Kasumi-1 (cell line): Measurements from ENCODE around the gene TCTN1.
"Not testable (repeated sequence)": the region's sequence is repeated elsewhere in the genome, so short reads cannot be mapped to it uniquely, and the experiment has no call there.

Experiments
- DNase-seq, 2 experiments: peaks; one replicate each; lab custom pipeline; 2025; lab: John Stamatoyannopoulos, UW

Gene TCTN1

DNA sequence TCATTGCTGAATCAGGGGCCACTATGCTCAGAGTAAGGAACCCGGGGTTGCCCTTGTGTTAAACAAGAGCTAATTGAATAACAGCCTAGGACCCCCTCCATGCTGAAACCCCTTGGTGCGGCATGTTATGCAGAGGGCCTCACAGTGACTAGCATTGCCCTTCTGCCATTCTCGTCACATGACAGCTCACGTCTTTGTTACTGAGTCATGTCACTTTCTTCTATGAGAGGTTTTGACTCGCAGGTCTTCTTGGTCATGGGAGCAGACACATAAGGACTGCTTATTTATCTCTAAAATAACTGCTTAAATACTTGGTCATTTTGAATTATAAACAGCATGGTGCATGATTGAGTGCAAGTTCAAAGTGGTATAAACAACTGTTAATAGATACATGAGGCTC is 24.9 kb downstream of the TCTN1 start:
- no peak for DNase-seq

DNA sequence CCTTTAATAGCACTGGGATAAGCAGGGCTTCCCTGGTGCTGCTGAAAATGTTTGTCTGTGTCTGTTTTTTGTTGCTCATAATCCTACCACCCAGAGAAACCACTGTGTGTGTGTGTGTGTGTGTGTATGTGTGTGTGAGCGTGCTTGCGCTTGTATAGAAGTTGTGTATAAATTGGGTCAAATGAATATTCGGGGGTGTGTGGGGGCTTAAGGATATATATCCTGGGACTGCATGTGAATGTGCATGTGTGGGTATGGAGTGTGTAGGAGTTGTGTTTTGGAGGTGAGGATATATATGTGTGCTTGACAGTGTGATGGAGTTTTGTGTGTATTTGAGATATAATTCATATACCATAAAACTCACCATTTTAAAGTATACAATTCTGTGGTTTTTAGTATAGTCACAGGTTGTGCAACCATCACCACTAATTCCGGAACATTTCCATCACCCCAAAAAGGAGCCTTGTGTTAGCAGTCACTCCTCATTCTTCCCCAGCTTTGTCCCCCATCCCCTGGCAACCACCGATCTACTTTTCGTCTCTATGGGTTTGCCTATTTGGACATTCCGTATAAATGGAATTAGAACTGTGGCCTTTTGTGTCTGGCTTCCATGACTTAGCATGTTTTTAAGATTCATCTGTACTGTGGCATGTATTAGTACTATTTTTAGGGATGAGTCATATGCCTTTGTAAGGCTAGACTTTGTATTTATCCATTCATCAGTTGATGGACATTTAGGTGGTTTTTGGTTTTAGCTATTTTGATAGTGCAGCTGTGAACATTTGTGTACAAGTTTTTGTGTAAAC is 25.6 kb downstream of the TCTN1 start:
- DNase-seq, result no peak

DNA sequence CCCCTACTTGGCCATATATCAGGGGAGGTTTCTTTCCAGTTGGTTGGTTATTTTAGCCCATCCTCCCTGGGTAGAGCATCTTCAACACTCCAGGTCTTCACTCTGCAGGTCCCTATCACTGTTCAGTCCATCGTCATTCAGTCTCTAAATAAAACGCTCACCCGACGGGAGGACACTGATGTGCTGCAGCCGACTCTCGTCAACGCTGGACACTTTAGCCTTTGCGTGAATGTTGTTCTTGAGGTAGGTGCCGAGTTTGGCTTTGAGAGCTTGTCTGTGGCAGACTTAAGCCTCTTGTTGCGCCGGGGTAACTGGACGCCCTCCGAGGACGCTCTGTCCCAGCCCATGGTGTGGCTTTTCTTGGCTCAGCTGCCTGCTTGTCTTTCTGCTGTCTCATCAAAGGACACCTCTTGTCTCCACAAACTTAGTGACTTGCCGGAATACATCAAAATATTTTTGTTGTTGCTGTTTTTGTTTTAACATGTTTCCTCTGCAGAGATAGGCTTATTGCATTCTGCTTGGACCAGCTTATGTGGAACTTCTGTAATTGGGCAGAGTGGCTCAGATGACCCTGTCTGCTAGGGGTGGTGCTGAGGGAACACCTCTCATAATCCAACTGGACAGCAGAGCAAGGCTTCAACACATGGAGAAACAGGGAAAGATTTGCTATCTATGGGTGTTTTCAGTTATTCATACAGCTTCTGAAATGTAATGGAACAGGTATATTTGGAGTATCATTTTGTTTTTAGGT is 26.5 kb downstream of the TCTN1 start:
- DNase-seq, result no peak

DNA sequence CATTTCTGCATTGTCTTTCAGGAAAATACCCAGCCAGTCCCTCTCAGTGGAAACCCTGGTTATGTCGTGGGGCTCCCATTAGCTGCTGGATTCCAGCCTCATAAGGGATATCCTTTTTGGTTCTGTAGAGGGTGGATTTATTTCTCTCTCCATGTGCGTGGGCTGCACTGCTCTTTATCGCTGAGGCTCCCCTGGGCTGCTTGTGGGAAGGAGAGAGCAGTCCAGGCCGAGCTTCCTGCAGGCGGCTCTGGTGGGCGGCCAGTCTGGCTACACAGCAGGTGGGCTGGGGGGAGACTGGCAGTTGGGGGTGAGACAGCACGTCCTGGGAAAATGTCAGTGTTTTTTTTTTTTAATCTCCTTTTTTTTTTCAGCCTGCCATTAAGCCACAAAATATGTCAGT is 27.6 kb downstream of the TCTN1 start:
- no peak for DNase-seq

DNA sequence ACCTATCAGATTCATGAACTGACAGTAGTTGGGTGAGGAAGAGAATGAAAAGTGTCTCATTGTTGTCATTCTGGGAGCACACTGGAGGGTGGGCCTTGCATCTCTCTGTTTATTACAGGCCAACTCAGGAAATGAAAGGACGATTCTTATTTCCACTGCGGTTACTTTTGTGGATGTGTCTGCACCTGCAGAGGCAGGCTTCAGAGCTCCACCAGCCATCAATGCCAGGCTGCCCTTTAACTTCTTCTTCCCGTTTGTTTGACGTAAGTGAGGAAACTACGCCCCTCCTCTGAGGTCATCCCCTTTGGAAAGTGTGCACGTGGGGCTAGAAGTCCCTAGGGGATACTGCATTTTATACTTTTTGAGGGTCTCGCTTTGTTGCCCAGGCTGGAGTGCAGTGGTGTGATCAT is 33.7 kb downstream of the TCTN1 start:
- no peak for DNase-seq

DNA sequence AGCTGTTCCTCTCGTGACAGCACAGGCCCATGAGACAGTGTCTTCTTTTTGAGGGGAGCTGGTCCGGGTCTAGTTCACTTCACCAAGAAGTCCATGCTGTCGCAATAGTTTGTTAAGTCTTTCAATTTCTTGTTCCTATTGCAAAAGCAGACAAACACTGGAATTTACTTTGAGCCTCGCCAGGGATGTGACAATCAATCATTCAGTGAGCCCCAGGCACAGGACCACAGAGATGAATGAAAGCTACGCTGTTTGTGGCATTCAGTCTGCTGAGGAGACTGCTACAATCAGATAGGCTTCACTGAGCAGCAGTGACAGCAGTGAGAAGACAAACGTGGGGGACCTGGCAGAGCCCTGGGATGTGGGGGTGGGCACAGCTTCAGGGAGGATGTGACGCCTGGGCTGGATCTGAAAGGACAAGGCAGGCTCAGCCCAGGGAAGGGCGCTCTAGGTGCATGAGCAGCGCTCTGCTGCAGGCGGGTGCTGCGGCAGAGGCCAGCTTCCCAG is 35.5 kb downstream of the TCTN1 start:
- DNase-seq, result no peak

DNA sequence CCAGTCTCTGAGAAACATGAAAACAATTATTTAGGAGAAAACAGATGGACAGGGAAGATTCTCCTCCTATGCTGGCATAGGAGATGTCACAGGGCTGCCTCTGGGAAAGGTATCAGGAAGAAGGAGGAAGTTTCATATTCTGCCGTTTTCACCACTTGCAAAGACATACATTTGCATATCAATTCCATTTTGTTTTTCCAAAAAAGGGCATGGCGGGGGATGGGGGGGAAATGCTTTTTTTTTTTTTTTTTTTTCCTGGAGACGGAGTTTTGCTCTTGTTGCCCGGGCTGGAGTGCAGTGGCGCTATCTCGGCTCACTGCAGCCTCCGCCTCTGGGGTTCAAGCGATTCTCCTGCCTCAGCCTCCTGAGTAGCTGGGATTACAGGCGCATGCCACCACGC is 40.3 kb downstream of the TCTN1 start:
- DNase-seq, result not testable (repeated sequence)

DNA sequence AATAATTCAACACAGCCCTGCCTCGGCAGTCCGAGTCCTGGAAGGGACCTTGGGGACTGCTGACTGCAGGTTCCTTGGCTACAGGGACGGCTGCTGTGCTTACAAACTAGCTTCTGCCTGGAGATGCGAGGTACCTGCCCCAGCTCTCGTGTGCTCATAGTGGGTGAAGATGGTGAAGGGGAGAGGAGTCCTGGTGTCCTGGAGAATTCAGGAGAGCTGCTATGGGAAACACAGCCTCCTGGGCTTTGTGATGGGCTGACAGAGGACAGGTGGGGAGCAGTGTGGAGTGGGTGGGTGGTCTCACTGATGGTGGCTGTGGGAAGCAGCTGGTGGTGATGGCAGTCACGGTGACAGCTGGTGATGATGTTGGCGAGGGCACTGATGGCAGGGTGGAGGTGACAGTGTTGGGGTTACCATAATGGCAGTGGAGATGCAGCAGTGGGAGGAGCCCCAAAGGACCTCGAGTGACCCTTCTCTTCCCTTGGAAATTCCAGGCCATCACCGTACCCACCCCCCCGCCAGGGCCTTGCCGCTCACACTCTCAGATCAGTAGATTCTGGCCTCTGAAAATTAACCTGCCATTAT is 42.2 kb downstream of the TCTN1 start:
- no peak for DNase-seq

DNA sequence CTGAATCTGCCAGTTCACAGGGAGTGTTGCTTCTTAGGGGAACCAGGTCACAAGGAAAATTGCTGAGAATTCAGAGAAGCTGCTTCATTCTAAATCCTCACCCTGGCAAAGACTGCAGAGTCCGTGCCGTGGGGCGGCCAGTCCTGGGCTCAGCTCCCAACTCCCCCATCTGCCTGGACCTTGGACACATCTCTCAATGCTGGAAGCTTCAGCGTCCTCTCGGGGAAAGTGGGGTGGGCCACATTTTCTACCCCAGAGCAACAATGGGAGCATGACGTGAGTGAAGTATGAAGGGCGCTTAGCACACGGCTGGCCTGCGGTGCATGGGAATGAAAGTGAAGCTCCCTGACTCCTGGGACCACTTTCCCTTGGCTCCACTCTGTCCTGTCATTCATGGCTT is 43.8 kb downstream of the TCTN1 start:
- no peak for DNase-seq

DNA sequence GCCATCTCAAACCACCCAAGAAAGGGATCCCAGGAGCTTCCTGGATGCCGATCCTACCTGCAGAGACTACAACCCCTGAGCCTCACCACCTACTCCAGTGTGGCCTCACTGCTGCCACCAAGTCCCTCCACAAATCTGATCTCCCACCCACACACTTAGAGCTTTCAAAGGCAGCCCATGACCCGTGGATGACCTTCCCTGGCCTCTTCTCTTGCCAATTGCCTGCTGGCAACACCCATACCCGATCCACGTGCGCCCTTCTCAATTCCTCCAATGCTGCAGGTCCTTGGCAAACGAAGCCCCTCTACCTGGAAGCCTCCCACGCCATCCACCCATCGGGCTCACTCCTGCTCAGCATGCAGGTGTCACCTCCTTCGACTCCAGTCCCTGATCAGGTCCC is 44.3 kb downstream of the TCTN1 start:
- DNase-seq, result no peak

DNA sequence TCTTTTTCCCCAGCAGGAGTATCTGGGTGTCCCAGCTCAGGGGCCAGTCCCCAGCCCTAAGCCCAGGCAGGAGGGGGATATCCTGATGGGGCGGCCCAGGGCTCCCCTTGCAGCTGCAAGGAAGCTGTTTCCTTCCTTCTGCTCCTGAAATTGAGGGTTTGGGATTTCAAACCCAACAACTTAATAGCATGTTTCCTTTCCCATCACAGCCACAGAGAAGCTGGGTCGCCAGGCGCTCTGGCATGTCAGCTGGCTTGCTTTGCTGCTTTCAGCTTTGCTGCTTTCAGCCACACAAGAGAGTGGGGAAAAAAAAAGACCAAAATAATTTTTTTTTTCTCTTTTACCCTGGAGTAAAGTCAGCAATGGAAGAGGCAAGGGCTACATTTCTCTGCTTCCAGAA is 44.9 kb downstream of the TCTN1 start:
- no peak for DNase-seq

DNA sequence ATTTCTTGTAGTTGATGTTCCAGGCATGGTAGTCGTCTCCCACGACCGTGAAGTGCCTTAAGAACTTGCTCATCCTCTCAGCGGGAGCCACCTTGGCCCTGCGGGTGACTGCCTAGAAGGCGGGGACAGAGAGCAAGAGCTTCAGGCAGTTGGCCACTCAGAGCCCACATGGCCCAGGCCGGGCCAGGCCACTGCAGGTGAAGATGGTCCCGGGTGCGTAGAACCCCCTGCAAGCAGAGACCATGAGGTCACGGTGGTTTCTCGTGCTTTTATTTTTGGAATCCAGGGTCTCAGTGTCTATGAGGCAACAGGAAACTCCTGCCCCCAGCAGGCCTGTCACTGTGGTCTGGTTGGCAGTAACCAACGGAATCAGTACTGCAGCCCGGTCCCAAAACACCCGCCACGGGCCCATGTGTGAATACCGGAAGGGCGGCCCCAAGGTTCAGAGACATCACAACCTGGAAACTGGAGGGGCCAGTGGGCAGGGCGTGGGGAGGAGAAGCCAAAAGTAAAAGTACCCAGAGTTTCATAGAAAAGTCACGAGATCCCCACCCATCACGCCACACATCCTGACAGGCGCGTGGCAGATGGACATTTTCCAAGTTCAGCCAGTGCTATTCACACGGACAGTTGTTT is 47.5 kb downstream of the TCTN1 start:
- DNase-seq, result peak; percentile 85 to 90

DNA sequence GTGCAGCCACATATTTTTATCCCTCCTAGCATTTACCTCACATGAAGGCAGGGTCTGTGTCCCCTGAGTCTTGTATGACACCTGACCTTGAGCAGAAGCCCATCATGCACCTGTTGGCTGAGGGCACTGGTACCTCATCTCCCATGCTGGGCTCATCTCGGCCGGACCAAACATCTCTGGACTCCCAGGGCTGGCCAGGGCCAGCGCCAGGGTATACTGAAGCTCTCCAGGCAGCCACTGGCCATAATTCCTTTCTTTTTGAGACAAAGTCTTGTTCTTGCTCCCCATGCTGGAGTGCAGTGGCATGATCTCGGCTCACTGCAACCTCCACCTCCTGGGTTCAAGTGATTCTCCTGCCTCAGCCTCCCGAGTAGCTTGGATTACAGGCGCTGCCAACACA is 53.0 kb downstream of the TCTN1 start:
- no peak for DNase-seq

DNA sequence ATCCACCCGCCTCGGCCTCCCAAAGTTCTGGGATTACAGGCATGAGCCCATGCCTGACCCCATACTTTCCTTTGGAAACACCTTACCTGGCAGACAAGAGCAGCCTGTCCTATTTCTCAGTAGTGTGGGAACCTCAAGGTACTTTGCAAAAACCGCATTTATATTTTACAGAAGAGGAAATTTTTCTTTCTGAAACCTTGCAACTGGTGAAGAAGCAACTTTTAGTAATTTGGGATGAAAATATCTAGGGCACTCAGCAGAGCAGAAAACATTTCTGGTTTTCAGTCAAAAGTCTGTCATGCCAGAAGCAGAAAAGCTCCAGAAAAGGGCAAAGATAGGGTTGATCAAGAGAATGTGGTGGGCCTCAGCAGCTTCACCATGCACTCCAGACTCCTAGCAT is 53.7 kb downstream of the TCTN1 start:
- DNase-seq, result no peak

DNA sequence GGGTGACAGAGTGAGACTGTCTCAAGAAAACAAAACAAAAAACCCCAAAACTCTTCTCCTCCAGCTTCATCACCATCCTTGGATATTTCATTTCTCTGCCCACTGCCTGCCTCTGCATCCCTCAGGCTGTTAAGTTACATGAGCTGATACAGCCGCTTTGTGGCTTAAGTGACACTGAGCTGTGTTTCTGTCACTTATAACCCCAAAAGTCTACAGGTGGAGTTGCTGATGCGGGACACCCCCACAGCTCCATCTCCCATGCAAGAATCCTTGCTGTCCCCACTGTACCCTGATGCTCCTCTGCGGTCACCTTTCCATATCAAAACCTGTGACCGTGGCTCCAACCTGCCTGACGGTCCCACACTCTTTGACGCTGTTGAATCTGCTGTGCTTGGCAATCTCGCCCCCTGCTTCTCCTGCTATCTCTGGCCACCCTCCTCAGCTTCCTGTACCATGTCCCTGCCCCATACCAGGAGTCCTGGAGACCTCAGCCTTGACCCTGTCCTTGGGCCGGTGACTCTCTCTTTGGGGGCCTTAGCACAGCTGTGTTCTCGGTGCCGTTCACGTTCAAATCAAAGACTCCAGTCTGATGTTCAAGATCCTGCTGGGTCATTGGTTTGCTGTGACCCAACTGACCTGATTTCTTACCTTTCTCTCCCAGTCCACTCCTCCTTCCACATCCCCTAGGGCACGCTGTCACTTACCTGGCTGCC is 54.7 kb downstream of the TCTN1 start:
- no peak for DNase-seq

DNA sequence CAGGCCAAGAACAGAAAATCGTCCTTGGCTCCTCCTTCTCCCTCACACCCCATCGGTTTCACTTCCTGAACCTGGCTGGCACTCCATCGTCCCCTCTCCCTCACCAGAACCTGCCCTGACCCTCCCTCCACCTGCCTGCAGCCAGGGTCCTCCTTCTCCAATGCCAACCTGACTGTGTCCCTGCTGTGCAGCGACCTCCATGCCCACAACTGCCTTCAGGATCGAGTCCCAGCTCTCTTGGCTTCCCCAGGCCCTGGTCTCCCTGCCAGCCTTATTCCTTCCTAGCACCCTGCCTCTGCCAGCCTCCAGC is 55.2 kb downstream of the TCTN1 start:
- DNase-seq, result no peak

DNA sequence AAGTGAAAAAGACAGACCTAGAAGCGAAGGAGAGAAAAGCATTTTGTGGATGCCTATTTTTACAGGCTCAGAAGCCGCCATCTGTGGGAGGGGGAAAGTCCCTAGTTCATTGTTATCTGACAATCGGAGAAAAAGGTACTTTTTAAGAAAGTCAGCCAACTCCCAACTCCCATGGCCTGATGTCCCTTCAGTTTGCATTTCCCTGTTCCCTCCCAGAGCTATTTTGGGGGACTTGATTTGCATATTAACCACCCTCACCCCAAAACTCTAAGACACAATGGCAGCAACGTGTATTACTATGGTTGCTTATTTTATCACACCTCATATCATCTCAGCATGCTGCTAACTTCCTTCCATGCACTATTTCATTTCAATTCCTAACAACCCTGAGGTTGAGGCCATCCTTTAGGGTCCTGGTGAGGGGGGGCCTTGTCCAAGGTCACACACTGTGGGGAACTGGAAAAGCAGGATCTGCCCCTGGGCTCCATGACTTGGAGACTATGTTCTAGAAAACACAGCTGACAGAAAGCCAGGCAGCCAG is 56.3 kb downstream of the TCTN1 start:
- DNase-seq, result no peak

DNA sequence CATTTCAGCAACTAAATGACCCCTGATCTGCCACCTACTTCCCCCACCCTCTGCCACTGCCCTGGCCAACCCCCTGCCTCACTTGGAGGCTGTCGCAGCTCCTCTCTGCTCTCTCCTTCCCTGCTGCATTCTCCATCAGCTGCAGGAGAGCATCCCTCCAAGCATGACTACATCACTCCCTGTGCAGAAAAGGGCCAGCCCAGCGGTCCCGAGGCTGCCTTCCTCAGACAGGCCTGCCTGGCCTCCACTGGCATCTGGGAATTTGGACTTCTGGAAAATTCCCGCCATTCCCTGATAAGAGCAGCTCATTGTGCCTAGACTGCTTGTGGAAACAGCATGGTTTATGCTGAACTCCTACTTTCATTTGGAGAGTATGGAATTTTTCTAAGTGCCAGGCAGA is 62.2 kb downstream of the TCTN1 start:
- no peak for DNase-seq

DNA sequence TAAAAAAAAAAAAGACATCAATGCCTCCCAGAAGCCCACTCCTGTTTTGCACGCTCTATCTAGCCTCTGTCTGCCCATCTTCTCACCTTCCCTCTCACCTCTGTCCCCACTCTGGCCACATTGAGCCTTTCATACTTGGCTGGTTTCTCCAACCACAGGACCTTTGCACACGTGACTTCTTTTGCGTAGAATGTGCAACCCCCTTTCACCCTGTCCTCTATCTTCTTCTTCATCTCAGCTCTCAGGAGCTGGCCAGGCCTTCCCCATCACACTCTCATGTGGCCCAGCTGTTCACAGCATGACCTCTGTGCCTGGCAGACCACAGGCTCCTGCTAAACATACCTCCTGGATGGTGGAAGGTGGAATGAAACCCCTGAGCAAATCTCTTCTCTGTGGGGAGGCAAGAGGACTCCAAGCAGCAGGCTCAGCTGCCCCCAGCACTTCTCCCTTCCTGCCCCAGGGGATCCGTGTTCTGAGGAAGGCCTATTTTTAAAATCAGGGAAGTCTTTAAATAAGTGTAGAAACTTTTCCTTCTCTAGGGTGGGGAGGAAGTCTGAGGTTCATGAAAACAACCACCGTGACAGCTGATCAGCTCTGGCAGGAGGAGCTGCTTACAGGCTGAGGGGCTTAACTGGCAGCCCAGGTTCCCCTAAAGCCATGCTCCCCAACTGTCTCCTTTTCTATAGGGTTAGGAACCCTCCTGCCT is 63.4 kb downstream of the TCTN1 start:
- peak; percentile 86 to 87 for DNase-seq

DNA sequence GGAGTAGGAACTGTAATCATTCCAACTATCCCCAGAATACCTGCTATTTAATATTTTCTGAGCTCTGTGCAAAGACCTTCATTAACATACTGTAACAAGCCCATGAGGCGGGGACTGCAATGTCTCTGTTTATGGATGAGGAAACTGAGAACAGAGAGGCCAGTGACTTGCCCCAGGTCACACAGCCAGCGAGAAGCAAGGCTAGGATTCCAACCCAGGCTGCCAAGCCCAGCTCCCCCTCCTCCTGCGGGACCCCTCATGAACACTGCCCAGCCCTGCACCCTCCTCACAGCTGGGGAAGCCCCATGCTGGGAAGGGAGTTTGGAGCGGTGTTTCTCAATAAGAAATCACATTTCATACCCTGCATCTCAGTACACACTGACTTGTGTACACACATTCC is 64.1 kb downstream of the TCTN1 start:
- DNase-seq, result no peak

DNA sequence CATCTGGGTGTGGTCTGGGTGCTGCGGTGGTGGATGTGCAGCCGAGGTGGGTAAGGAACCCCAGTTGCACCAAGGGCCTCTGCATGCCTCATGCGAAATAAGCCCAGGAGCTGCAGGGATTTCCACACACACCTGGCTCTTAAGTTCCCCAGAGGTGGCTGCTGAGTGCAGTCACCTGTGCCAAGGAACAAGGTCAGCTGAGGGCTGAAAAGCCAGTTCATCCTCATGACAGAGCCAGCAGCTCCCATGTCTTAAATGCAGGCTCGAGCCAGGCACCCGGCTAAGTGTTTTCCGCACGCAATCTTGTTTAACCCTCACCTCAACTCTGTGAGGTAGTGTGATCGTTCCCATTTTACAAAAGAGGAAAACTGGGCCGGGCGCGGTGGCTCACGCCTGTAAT is 65.3 kb downstream of the TCTN1 start:
- DNase-seq, result no peak
